ENCODE results near the gene FARP1. TPM values are rescaled to one million over a fixed set of nuclear protein-coding genes. Genes with fewer than 3 reads are reported as not detected.

The FARP1 gene
- total RNA-seq, 4 donors from 2014 or later = 21.2 to 56.5 (median 35.1) TPM

GRCh38 chr13:98405690-98406344 is 262.9 kb downstream of the FARP1 start:
- WGBS = 80% methylated on average over 8 of the region's 8 CpGs
- no peak overlapping the region for H3K4me3 ChIP-seq
- H3K9me3 ChIP-seq = no peaks in the 10 kb centered on the region
- no peak for DNase-seq (ENCODE audit: extremely low spot score)
- H3K27ac ChIP-seq (replicated peaks in 1 of 4) = no peak overlapping the region
- intact Hi-C loops (cut with DNase I) = no loop called here
- H3K27me3 ChIP-seq = no peaks in the 10 kb centered on the region
- peaks cover 0 to 30% (median 7%) of the 10 kb centered on the region in 4 donors for H3K36me3 ChIP-seq
- TF ChIP-seq CTCF (IDR thresholded peaks at IDR 0.05) (no peak), EP300 (IDR thresholded peaks at IDR 0.05) (no peak), POLR2AphosphoS5 (IDR thresholded peaks at IDR 0.05) (no peak), POLR2A (IDR thresholded peaks at IDR 0.05; ENCODE audit: low read depth) (no peak)
- H3K4me1 ChIP-seq = peaks cover 0 to 5% (median 0%) of the 10 kb centered on the region in 4 donors

GRCh38 chr13:98406427-98406826 is 263.5 kb downstream of the FARP1 start:
- no peaks in the 10 kb centered on the region for H3K27me3 ChIP-seq
- DNase-seq (ENCODE audit: extremely low spot score) = no peak
- WGBS = 83% methylated on average over 9 of the region's 9 CpGs
- H3K4me3 ChIP-seq = no peak overlapping the region
- TF ChIP-seq POLR2A (IDR thresholded peaks at IDR 0.05; ENCODE audit: low read depth) = no peak
- no peak for TF ChIP-seq POLR2AphosphoS5 (IDR thresholded peaks at IDR 0.05)
- TF ChIP-seq EP300 (IDR thresholded peaks at IDR 0.05) = no peak
- no peak for TF ChIP-seq CTCF (IDR thresholded peaks at IDR 0.05)
- no peaks in the 10 kb centered on the region for H3K9me3 ChIP-seq
- intact Hi-C loops (cut with DNase I) = no loop called here
- no peak overlapping the region for H3K27ac ChIP-seq (replicated peaks in 1 of 4)
- H3K36me3 ChIP-seq = peaks cover 0 to 31% (median 9%) of the 10 kb centered on the region in 4 donors
- peaks cover 0 to 5% (median 0%) of the 10 kb centered on the region in 4 donors for H3K4me1 ChIP-seq

GRCh38 chr13:98406971-98407370 is 264.1 kb downstream of the FARP1 start:
- no peak for DNase-seq (ENCODE audit: extremely low spot score)
- H3K4me1 ChIP-seq = peaks cover 0 to 5% (median 0%) of the 10 kb centered on the region in 4 donors
- WGBS = 95% methylated on average over 9 of the region's 9 CpGs
- no peaks in the 10 kb centered on the region for H3K27me3 ChIP-seq
- no peaks in the 10 kb centered on the region for H3K9me3 ChIP-seq
- H3K36me3 ChIP-seq = peaks cover 0 to 29% (median 13%) of the 10 kb centered on the region in 4 donors
- intact Hi-C loops (cut with DNase I) = no loop called here
- TF ChIP-seq CTCF (IDR thresholded peaks at IDR 0.05) = no peak
- no peak for TF ChIP-seq POLR2A (IDR thresholded peaks at IDR 0.05; ENCODE audit: low read depth)
- TF ChIP-seq EP300 (IDR thresholded peaks at IDR 0.05) = no peak
- TF ChIP-seq POLR2AphosphoS5 (IDR thresholded peaks at IDR 0.05) = no peak
- no peak overlapping the region for H3K4me3 ChIP-seq
- no peak overlapping the region for H3K27ac ChIP-seq (replicated peaks in 1 of 4)

- Histone ChIP-seq H3K4me1 (peaks cover 0 to 5% (median 0%) of the 10 kb centered on the region in 4 donors), H3K27ac (replicated peaks in 1 of 4) (no peak overlapping the region), H3K27me3 (no peaks in the 10 kb centered on the region), H3K9me3 (no peaks in the 10 kb centered on the region), H3K36me3 (peaks cover 0 to 28% (median 13%) of the 10 kb centered on the region in 4 donors), H3K4me3 (no peak overlapping the region)
- TF ChIP-seq CTCF (IDR thresholded peaks at IDR 0.05) (no peak), POLR2AphosphoS5 (IDR thresholded peaks at IDR 0.05) (no peak), EP300 (IDR thresholded peaks at IDR 0.05) (no peak), POLR2A (IDR thresholded peaks at IDR 0.05; ENCODE audit: low read depth) (no peak)
- 98% methylated on average over 4 of the region's 4 CpGs for WGBS
- DNase-seq (ENCODE audit: extremely low spot score) = no peak
- intact Hi-C loops (cut with DNase I) = no loop called here
Observed at GRCh38 chr13:98407575-98407974, 264.7 kb downstream of the FARP1 start.

All from esophagus muscularis mucosa (tissue), 4 donors.